ENCODE measurements around the gene DCDC2B.

Gene DCDC2B

DNA sequence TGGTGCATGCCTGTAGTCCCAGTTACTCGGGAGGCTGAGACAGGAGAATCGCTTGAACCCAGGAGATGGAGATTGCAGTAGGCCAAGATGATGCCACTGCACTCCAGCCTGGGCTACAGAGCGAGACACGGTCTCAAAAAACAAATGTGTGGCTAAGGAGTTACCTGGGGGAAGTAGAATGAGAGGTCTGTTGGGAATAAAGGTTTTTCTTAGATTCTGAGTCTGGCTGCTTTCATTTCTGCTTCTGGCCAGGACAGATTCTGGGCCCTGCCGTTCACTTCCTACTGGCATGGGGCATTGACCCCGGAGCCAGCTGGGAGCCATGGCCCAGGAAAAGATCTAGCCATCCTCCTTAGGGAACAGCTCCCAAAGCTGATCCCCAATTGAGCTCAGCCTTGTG is 420 bp upstream of the DCDC2B start:
- no peaks in the 10 kb centered on the region; the same call in 1 of the 2 replicates for H3K4me1 ChIP-seq (ENCODE audit: insufficient read depth, low read length)
- H3K27me3 ChIP-seq (ENCODE audit: insufficient read depth, low read length): no peaks in the 10 kb centered on the region
- H3K9me3 ChIP-seq (ENCODE audit: insufficient read depth, low read depth, low read length): no peaks in the 10 kb centered on the region
- 0 out of 2 replicates have a peak, but pooled peaks cover 7% of the 10 kb centered on the region for H3K36me3 ChIP-seq (ENCODE audit: insufficient read depth, low read length)
- H3K4me3 ChIP-seq (ENCODE audit: low read length): no peak overlapping the region
- H3K27ac ChIP-seq (ENCODE audit: low read depth, low read length): no peak overlapping the region
- H3K9ac ChIP-seq (ENCODE audit: low read depth, low read length): no peak overlapping the region
- 95% methylated on average over 6 of the region's 6 CpGs for WGBS

DNA sequence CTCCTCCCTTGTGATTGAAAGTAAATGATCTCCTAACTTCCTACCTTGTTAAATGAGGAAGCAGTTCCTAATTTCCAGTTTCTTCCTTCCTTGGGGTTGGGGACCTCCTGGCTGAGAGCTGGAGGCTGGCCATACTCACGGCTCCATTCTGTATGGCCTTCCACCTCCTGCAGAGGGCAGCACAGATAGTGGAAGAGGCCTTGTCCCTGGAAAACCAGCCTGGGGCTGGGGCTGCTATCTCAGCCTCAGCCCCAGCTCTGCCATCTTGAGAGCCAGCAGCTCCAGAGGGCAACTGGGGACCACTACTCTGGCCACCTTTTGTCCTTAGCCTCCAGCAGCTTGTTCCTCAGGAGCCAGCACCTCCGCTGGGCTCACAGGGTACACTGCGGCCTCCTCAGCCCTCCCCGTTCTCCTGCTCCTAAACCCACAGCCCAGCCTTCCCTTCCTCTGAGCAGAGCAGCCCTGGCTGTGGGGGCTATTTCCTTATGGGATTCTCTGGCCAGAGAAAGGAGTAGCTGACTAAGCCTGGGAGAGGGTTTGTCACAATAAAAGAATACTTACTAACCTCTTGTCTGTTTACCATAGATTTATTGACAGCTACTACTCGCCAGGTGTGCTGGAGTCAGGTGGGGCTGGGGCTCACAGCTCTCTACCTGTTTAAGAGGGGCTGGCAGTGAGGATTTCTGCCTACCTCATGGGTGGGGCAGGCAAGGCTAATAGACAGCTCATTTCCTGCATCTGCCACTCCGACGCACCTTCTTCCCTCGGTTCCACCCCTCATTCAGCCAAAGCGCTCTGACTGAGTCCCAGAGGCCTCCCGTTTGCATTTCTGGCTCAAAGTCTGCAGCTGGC is 7.0 kb downstream of the DCDC2B start:
- peaks cover 33% of the 10 kb centered on the region for H3K36me3 ChIP-seq (ENCODE audit: insufficient read depth, low read length)
- H3K4me3 ChIP-seq (ENCODE audit: low read length): no peak overlapping the region
- WGBS: 91% methylated on average over 10 of the region's 10 CpGs
- peaks cover 2% of the 10 kb centered on the region; the same call in 1 of the 2 replicates for H3K4me1 ChIP-seq (ENCODE audit: insufficient read depth, low read length)
- no peak overlapping the region for H3K27ac ChIP-seq (ENCODE audit: low read depth, low read length)
- H3K9me3 ChIP-seq (ENCODE audit: insufficient read depth, low read depth, low read length): no peaks in the 10 kb centered on the region
- no peak overlapping the region for H3K9ac ChIP-seq (ENCODE audit: low read depth, low read length)
- H3K27me3 ChIP-seq (ENCODE audit: insufficient read depth, low read length): no peaks in the 10 kb centered on the region

DNA sequence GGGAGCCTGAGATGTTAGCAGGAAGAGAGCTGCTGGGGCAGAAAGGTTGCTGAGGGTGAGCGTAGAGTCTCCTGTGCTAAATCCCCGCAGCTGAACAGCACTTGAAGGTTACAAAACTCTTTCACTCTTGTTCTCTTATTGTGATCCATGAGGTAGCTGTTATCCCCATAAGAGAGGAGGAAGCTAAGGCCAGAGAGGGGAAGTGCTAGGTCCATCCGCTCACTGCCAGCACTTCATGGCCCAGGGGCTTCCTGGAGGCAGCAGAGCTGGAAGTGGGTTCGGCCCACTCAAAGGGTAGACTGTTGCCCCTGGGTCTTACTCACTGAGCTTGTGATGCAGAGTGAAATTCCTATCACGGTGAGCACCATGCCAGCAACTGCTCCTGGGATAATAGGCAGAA is 7.7 kb downstream of the DCDC2B start:
- WGBS: 94% methylated on average over 5 of the region's 5 CpGs
- Histone ChIP-seq H3K36me3 (ENCODE audit: insufficient read depth, low read length) (peaks cover 33% of the 10 kb centered on the region), H3K4me3 (ENCODE audit: low read length) (no peak overlapping the region), H3K27me3 (ENCODE audit: insufficient read depth, low read length) (no peaks in the 10 kb centered on the region), H3K9ac (ENCODE audit: low read depth, low read length) (no peak overlapping the region), H3K9me3 (ENCODE audit: insufficient read depth, low read depth, low read length) (no peaks in the 10 kb centered on the region), H3K27ac (ENCODE audit: low read depth, low read length) (no peak overlapping the region), H3K4me1 (ENCODE audit: insufficient read depth, low read length) (peaks cover 8% of the 10 kb centered on the region; the same call in 1 of the 2 replicates)

DNA sequence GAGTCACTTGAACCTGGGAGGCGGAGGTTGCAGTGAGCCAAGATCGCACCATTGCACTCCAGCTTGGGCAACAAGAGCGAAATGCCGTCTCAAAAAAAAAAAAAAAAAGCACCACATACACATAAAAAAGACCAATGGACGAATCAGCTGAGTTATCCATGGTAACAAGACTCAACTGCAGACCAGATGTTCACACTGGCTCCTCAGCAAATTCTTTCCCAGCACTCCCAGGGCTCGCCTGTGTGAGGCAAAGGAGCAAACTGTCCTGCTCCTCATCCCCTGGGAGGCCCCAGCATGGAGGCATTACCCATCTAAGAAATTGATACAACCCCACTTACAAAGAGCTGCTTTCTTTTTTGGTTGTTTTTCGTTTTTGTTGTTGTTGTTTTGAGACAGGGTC is 10.1 kb downstream of the DCDC2B start:
- Histone ChIP-seq H3K4me3 (ENCODE audit: low read length) (no peak overlapping the region), H3K27me3 (ENCODE audit: insufficient read depth, low read length) (no peaks in the 10 kb centered on the region), H3K27ac (ENCODE audit: low read depth, low read length) (no peak overlapping the region), H3K9ac (ENCODE audit: low read depth, low read length) (no peak overlapping the region), H3K9me3 (ENCODE audit: insufficient read depth, low read depth, low read length) (no peaks in the 10 kb centered on the region), H3K4me1 (ENCODE audit: insufficient read depth, low read length) (peaks cover 10% of the 10 kb centered on the region; the same call in 1 of the 2 replicates), H3K36me3 (ENCODE audit: insufficient read depth, low read length) (peaks cover 38% of the 10 kb centered on the region)
- 96% methylated on average over 6 of the region's 7 CpGs for WGBS

DNA sequence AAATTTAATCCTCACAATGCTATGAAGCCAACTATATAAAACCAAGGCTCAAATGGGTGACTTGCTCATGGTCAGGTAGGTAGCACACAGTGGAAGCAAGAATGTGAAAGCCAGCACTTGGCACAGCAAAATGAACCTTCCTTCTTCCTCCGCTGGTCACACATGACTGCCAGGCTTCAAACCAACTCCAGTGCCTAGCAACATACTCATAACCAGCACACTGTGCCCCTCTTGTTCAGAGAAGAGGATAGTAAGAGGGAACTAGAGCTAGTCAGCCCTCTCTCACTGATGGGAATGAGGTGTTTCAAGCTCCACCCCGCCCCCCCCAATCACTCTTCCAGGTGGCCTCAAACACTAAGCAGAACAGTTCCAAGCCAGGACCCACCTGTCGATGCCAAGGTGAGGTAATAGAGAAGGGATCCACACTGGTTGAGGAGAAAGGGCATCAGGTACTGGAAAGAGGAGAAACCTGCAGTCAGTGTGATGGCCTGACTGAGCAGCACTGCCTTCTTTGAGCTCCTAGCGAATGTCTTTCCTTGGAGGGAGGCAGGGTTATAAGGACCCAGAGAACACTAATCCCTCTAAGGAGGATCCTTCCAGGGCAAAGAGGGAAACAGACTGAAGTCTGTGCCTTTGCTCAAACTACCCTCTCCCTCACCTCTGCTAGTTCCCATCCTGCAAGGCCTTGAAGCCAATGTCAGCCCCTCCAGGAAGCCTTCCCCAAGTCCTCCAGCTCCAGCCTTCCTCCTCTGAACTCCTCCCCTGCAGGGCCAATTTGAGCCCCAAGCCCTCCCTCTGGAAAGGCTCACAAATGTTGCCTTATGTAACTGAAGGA is 12.1 kb downstream of the DCDC2B start:
- Histone ChIP-seq H3K4me1 (ENCODE audit: insufficient read depth, low read length) (peaks cover 10% of the 10 kb centered on the region; the same call in 1 of the 2 replicates), H3K36me3 (ENCODE audit: insufficient read depth, low read length) (peaks cover 39% of the 10 kb centered on the region), H3K27ac (ENCODE audit: low read depth, low read length) (no peak overlapping the region), H3K9ac (ENCODE audit: low read depth, low read length) (peak overlapping the region; percentile 73), H3K9me3 (ENCODE audit: insufficient read depth, low read depth, low read length) (no peaks in the 10 kb centered on the region), H3K27me3 (ENCODE audit: insufficient read depth, low read length) (no peaks in the 10 kb centered on the region), H3K4me3 (ENCODE audit: low read length) (peak overlapping the region; percentile 97)
- 91% methylated on average over 3 of the region's 4 CpGs for WGBS

DNA sequence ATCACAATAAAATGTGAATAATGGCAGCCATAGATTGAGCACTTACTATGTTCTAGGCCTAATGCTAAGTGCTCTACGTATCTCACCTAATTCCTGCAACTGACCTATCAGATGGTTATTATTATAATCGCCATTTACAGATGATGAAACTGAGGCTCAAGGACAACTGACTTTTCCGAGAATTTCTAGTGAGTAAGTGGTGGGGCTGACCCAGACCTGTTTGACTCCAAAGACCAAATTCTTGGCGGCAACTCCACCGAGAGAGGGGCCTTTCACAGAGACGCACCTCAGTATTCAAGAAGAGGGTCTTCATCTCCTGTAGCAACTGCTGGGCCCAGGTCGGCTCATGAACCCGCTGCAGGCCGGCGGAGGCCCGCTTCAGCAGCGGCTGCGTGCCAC is 12.7 kb downstream of the DCDC2B start:
- no peaks in the 10 kb centered on the region for H3K27me3 ChIP-seq (ENCODE audit: insufficient read depth, low read length)
- H3K4me1 ChIP-seq (ENCODE audit: insufficient read depth, low read length): peaks cover 10% of the 10 kb centered on the region; the same call in 1 of the 2 replicates
- WGBS: 10% methylated on average over 13 of the region's 13 CpGs
- H3K9ac ChIP-seq (ENCODE audit: low read depth, low read length): peak overlapping the region; percentile 73
- peak overlapping the region; percentile 72; the same call in 1 of the 2 replicates for H3K27ac ChIP-seq (ENCODE audit: low read depth, low read length)
- H3K36me3 ChIP-seq (ENCODE audit: insufficient read depth, low read length): peaks cover 39% of the 10 kb centered on the region
- no peaks in the 10 kb centered on the region for H3K9me3 ChIP-seq (ENCODE audit: insufficient read depth, low read depth, low read length)
- H3K4me3 ChIP-seq (ENCODE audit: low read length): peak overlapping the region; percentile 97

DNA sequence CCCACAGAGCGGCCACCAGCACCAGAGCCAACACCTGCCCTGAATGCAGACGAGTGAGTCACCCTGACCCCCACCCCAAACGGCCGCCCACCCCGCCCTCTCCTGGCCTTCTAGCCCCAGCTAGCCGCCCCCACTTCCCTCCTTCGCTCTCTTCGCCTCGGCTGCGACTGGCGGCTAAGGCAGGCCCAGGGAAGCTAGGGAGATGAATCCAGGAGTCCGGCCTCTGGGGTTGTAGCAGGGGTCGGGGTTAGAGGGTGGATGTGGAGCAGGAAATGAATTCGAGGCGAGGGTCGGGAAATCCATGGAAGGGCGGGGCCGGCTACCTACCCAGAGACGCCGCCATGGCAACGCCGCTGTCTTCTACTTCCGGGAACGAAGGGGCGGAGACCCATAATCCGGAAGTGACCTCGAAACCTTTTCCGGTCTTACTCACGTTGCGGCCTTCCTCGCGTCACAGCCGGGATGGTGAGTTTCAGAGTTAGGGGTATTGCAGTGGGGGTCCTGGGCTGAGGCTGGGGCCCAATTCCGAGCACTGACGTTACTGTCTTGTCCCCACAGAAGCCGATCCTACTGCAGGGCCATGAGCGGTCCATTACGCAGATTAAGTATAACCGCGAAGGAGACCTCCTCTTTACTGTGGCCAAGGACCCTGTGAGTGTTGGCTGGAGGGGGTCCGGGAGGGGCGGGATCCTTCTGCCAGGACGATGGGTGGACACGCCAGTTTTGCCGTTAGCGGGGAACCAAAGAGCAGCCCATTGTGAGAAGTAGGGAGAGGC is 13.3 kb downstream of the DCDC2B start, which contains the start of the genes EIF3I and TMEM234:
EIF3I (plus strand) TSS at position 428 of the 776 bp plus-strand sequence; CDS start at position 463, 35 bp downstream.
TMEM234 (minus strand) TSS at position 374 of the 776 bp plus-strand sequence; CDS start at position 343, 31 bp downstream.
- peak within 1 kb of the TSS; percentile 90 for H3K9ac ChIP-seq (ENCODE audit: low read depth, low read length)
- WGBS: under 1% methylated on average over 46 of the region's 46 CpGs
- H3K9me3 ChIP-seq (ENCODE audit: insufficient read depth, low read depth, low read length): no peaks in the 10 kb centered on the region
- H3K27ac ChIP-seq (ENCODE audit: low read depth, low read length): peak within 1 kb of the TSS; percentile 80
- H3K4me3 ChIP-seq (ENCODE audit: low read length): peak within 1 kb of the TSS; percentile 97
- no peaks in the 10 kb centered on the region for H3K27me3 ChIP-seq (ENCODE audit: insufficient read depth, low read length)
- H3K4me1 ChIP-seq (ENCODE audit: insufficient read depth, low read length): peaks cover 10% of the 10 kb centered on the region; the same call in 1 of the 2 replicates
- peaks cover 37% of the 10 kb centered on the region for H3K36me3 ChIP-seq (ENCODE audit: insufficient read depth, low read length)

DNA sequence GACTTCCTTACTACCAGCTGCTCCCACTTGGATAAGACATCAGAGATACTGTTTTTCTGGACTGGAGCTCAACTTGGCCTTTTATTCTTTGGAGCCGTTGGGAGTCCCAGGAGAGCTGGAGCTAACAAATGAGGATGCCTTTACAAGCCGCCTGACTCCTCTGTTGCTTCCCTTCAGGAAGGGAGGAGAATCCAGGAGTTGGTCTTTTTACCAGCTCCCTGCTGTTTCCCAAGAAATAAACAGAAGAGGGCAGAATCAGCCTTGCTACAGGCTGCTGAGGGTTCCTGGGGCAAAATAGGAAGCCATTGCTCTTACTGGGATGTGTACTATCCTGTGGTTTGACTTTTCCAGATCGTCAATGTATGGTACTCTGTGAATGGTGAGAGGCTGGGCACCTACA is 14.8 kb downstream of the DCDC2B start:
- no peaks in the 10 kb centered on the region for H3K27me3 ChIP-seq (ENCODE audit: insufficient read depth, low read length)
- peaks cover 50% of the 10 kb centered on the region for H3K36me3 ChIP-seq (ENCODE audit: insufficient read depth, low read length)
- no peaks in the 10 kb centered on the region for H3K9me3 ChIP-seq (ENCODE audit: insufficient read depth, low read depth, low read length)
- H3K9ac ChIP-seq (ENCODE audit: low read depth, low read length): no peak overlapping the region
- H3K27ac ChIP-seq (ENCODE audit: low read depth, low read length): no peak overlapping the region
- H3K4me3 ChIP-seq (ENCODE audit: low read length): no peak overlapping the region
- 93% methylated on average over 3 of the region's 3 CpGs for WGBS
- H3K4me1 ChIP-seq (ENCODE audit: insufficient read depth, low read length): peaks cover 10% of the 10 kb centered on the region; the same call in 1 of the 2 replicates

DNA sequence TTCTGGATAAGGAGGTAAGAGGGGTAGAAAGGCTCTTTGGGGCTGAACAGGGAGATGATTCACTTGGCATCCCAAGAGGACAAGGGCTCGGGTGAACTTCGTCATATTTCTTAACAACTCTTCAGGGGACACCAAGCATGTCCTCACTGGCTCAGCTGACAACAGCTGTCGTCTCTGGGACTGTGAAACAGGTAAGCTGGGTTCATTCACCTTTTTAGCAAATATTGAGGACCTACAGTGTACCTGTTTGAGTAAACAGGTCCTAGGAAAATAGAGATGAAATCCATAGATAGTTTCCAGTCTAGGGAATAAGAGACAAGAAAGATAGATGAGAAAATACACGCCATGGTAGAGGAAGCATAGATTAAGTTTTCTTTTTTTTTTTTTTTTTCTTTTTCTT is 15.4 kb downstream of the DCDC2B start:
- H3K27me3 ChIP-seq (ENCODE audit: insufficient read depth, low read length): no peaks in the 10 kb centered on the region
- H3K36me3 ChIP-seq (ENCODE audit: insufficient read depth, low read length): peaks cover 55% of the 10 kb centered on the region
- H3K9ac ChIP-seq (ENCODE audit: low read depth, low read length): no peak overlapping the region
- WGBS: 94% methylated on average over 3 of the region's 4 CpGs
- peaks cover 10% of the 10 kb centered on the region; the same call in 1 of the 2 replicates for H3K4me1 ChIP-seq (ENCODE audit: insufficient read depth, low read length)
- no peaks in the 10 kb centered on the region for H3K9me3 ChIP-seq (ENCODE audit: insufficient read depth, low read depth, low read length)
- no peak overlapping the region for H3K27ac ChIP-seq (ENCODE audit: low read depth, low read length)
- no peak overlapping the region for H3K4me3 ChIP-seq (ENCODE audit: low read length)

DNA sequence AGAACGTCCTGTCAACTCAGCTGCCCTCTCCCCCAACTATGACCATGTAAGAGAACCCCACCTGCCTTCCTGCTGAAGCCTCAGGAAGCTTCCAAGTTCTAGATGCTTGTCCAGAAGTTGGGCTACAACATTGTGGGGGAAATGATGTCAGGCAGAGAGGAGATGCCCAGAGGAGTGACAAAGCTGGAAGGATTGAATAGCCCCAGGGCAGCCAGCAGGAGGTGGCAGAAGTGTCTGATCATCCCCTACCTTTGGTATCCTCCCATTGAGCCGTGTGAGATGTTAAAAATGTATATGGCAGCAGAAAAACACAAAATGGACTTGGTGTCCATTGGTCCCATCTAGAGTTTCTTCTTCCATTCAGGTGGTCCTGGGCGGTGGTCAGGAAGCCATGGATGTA is 19.9 kb downstream of the DCDC2B start:
- H3K27me3 ChIP-seq (ENCODE audit: insufficient read depth, low read length): no peaks in the 10 kb centered on the region
- no peak overlapping the region for H3K4me3 ChIP-seq (ENCODE audit: low read length)
- WGBS: 96% methylated on average over 3 of the region's 3 CpGs
- no peaks in the 10 kb centered on the region for H3K4me1 ChIP-seq (ENCODE audit: insufficient read depth, low read length)
- H3K27ac ChIP-seq (ENCODE audit: low read depth, low read length): no peak overlapping the region
- H3K9ac ChIP-seq (ENCODE audit: low read depth, low read length): no peak overlapping the region
- H3K36me3 ChIP-seq (ENCODE audit: insufficient read depth, low read length): peaks cover 88% of the 10 kb centered on the region
- no peaks in the 10 kb centered on the region for H3K9me3 ChIP-seq (ENCODE audit: insufficient read depth, low read depth, low read length)
